Measurements from ENCODE around the gene L1TD1.

- TF ChIP-seq POLR2A (conservative IDR thresholded peaks at IDR 0.05) (no peak), RCOR1 (IDR thresholded peaks at IDR 0.05; ENCODE audit: borderline replicate concordance in 1 of 2, low read depth in 2 of 2, low read length in 2 of 2) (no peak), MCM5 (IDR thresholded peaks at IDR 0.05; ENCODE audit: low read depth) (no peak), CBX1 (IDR thresholded peaks at IDR 0.05; ENCODE audit: low read depth) (no peak), KLF1 (tag; IDR thresholded peaks at IDR 0.05) (no peak)
Observed at GRCh38 chr1:62238507-62238906, 43.9 kb downstream of the L1TD1 start.
